Measurements from ENCODE around the gene HSPA12B. TPM values are rescaled to one million over a fixed set of nuclear protein-coding genes. Genes with fewer than 3 reads are reported as not detected.

The HSPA12B gene
- total and polyA plus RNA-seq, 2 of the 13 experiments (the other 11 are each of a cell fraction or from before 2014, with no cell fraction given), result 0.01 TPM; not detected in 1

DNA sequence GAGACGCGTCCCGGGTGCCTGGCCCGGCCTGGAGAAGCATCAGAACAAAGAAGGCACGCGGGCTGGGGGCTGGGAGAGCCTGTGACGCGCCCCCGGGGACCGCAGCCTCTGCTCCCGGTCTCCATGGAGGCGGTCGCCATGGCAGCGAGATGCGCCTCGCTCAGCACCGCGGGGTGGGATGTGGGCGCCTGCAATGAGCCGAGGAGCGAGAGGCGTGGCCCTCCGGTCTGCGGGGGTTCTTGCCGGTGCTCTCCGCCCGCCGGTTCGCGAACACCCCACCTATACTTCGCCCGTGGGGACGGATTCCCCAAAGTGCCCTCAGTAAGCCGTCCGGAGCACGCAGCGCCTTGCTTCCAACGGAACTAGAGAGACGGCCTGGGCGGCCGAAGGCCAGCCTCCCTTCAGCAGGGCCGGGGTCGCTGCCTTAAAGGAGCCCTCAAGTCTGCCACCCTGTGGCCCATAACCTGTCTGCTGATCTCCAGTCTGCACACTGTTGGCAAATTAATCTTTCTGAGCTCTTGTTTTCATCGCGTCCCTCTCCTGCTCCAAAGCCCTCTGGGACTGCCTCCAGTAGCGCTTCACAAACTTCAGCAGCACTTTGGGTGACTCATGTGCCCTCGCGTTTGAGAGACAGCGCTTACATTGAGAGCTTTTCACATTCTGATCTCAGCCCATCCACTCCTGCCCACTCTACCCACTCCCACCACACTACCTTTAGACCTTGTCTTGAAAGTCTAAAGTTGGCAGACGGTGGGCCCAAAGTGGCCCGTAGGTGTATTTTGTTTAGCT lies 36.1 kb downstream of the HSPA12B start (continued):
- TF ChIP-seq, protein P1, sequence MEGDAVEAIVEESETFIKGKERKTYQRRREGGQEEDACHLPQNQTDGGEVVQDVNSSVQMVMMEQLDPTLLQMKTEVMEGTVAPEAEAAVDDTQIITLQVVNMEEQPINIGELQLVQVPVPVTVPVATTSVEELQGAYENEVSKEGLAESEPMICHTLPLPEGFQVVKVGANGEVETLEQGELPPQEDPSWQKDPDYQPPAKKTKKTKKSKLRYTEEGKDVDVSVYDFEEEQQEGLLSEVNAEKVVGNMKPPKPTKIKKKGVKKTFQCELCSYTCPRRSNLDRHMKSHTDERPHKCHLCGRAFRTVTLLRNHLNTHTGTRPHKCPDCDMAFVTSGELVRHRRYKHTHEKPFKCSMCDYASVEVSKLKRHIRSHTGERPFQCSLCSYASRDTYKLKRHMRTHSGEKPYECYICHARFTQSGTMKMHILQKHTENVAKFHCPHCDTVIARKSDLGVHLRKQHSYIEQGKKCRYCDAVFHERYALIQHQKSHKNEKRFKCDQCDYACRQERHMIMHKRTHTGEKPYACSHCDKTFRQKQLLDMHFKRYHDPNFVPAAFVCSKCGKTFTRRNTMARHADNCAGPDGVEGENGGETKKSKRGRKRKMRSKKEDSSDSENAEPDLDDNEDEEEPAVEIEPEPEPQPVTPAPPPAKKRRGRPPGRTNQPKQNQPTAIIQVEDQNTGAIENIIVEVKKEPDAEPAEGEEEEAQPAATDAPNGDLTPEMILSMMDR (CRISPR knock-in tag; IDR thresholded peaks at IDR 0.05), result peak; percentile 81
- TF ChIP-seq, protein P2, sequence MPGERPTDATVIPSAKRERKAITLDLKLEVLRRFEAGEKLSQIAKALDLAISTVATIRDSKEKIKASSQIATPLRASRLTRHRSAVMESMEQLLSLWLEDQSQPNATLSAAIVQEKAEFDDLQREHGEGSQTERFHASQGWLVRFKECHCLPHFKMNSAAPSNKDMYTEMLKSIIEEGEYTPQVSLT (CRISPR knock-in tag; IDR thresholded peaks at IDR 0.05; ENCODE audit: borderline replicate concordance, low read depth), result no peak
- no peak for TF ChIP-seq ZFYVE20 (CRISPR knock-in tag; IDR thresholded peaks at IDR 0.05; ENCODE audit: borderline replicate concordance, low read depth)
- TF ChIP-seq, protein P3, sequence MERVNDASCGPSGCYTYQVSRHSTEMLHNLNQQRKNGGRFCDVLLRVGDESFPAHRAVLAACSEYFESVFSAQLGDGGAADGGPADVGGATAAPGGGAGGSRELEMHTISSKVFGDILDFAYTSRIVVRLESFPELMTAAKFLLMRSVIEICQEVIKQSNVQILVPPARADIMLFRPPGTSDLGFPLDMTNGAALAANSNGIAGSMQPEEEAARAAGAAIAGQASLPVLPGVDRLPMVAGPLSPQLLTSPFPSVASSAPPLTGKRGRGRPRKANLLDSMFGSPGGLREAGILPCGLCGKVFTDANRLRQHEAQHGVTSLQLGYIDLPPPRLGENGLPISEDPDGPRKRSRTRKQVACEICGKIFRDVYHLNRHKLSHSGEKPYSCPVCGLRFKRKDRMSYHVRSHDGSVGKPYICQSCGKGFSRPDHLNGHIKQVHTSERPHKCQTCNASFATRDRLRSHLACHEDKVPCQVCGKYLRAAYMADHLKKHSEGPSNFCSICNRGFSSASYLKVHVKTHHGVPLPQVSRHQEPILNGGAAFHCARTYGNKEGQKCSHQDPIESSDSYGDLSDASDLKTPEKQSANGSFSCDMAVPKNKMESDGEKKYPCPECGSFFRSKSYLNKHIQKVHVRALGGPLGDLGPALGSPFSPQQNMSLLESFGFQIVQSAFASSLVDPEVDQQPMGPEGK (CRISPR knock-in tag; IDR thresholded peaks at IDR 0.05), result no peak
- 0 out of 2 replicates have a peak, but pooled peaks have one; percentile 58 for TF ChIP-seq ZNF180 (CRISPR knock-in tag; IDR thresholded peaks at IDR 0.05; ENCODE audit: borderline replicate concordance, low read depth)
- no peak for TF ChIP-seq RFXAP (CRISPR knock-in tag; IDR thresholded peaks at IDR 0.05; ENCODE audit: borderline replicate concordance)
- TF ChIP-seq, protein P4, sequence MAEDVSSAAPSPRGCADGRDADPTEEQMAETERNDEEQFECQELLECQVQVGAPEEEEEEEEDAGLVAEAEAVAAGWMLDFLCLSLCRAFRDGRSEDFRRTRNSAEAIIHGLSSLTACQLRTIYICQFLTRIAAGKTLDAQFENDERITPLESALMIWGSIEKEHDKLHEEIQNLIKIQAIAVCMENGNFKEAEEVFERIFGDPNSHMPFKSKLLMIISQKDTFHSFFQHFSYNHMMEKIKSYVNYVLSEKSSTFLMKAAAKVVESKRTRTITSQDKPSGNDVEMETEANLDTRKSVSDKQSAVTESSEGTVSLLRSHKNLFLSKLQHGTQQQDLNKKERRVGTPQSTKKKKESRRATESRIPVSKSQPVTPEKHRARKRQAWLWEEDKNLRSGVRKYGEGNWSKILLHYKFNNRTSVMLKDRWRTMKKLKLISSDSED (CRISPR knock-in tag; IDR thresholded peaks at IDR 0.05), result 0 out of 2 replicates have a peak, but pooled peaks have one; percentile 72
- 0 out of 2 replicates have a peak, but pooled peaks have one; percentile 12 for TF ChIP-seq BRCA1 (CRISPR knock-in tag; IDR thresholded peaks at IDR 0.05)
- 0 out of 2 replicates have a peak, but pooled peaks have one; percentile 80 for TF ChIP-seq ZNF451 (CRISPR knock-in tag; IDR thresholded peaks at IDR 0.05)
- TF ChIP-seq NFATC3 (CRISPR knock-in tag; IDR thresholded peaks at IDR 0.05), result peak; percentile 94
- no peak for TF ChIP-seq REL (CRISPR knock-in tag; conservative IDR thresholded peaks at IDR 0.05)
- TF ChIP-seq ZNF251 (CRISPR knock-in tag; IDR thresholded peaks at IDR 0.05), result no peak; the same call in 1 of the 2 replicates
- TF ChIP-seq CREM (IDR thresholded peaks at IDR 0.05), result no peak
- no peak for TF ChIP-seq CREM (CRISPR knock-in tag; IDR thresholded peaks at IDR 0.05)
- TF ChIP-seq MLLT10 (CRISPR knock-in tag; IDR thresholded peaks at IDR 0.05), result no peak
- no peak for TF ChIP-seq SRSF9 (IDR thresholded peaks at IDR 0.05; ENCODE audit: borderline replicate concordance, insufficient read depth, low read depth, low read length, poor library complexity, severe bottlenecking)
- peak; percentile 37; the same call in 1 of the 2 replicates for TF ChIP-seq GZF1 (CRISPR knock-in tag; IDR thresholded peaks at IDR 0.05)
- TF ChIP-seq PHF20 (CRISPR knock-in tag; IDR thresholded peaks at IDR 0.05), result no peak; the same call in 1 of the 2 replicates
- TF ChIP-seq, protein P5, sequence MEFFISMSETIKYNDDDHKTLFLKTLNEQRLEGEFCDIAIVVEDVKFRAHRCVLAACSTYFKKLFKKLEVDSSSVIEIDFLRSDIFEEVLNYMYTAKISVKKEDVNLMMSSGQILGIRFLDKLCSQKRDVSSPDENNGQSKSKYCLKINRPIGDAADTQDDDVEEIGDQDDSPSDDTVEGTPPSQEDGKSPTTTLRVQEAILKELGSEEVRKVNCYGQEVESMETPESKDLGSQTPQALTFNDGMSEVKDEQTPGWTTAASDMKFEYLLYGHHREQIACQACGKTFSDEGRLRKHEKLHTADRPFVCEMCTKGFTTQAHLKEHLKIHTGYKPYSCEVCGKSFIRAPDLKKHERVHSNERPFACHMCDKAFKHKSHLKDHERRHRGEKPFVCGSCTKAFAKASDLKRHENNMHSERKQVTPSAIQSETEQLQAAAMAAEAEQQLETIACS (CRISPR knock-in tag; IDR thresholded peaks at IDR 0.05), result 0 out of 2 replicates have a peak, but pooled peaks have one; percentile 21
- no peak for TF ChIP-seq FOXM1 (CRISPR knock-in tag; IDR thresholded peaks at IDR 0.05)
- peak; percentile 38; the same call in 1 of the 2 replicates for TF ChIP-seq ZNF891 (CRISPR knock-in tag; IDR thresholded peaks at IDR 0.05)

All from HepG2 (cell line).